Loucy (cell line): Measurements from ENCODE around the gene ARGLU1.

Experiments
- H2AFZ ChIP-seq: fragments of 200-600 bp; sonication (generic); 2 replicates; pipeline ENCODE4 v1.6.0; 2016; ENCODE audit warnings: antibody characterized with exemption, mild to moderate bottlenecking, low read length, moderate library complexity
- H3F3A ChIP-seq: fragments of 200-600 bp; 2 replicates; pipeline ENCODE4 v1.6.0; 2016; ENCODE audit warnings: antibody characterized with exemption, low read depth, mild to moderate bottlenecking
- H3K27me3 ChIP-seq: fragments of 200-600 bp; sonication (generic); 2 replicates; pipeline ENCODE4 v1.6.1; 2014; ENCODE audit warnings: low read length, mild to moderate bottlenecking; ENCODE audit not compliant: insufficient read depth, poor library complexity, severe bottlenecking
- H3K36me3 ChIP-seq: fragments of 200-600 bp; sonication (generic); 2 replicates; pipeline ENCODE4 v1.6.1; 2016; ENCODE audit warnings: low read length; ENCODE audit not compliant: insufficient read depth
- H3K4me1 ChIP-seq: fragments of 200-600 bp; sonication (generic); 2 replicates; pipeline ENCODE4 v1.5.1; 2014; ENCODE audit warnings: low read length, mild to moderate bottlenecking; ENCODE audit not compliant: insufficient read depth, poor library complexity, severe bottlenecking
- H3K4me2 ChIP-seq: fragments of 200-600 bp; sonication (generic); 2 replicates; pipeline ENCODE4 v1.6.0; 2014; ENCODE audit warnings: antibody characterized with exemption, low read length, low read depth, mild to moderate bottlenecking; ENCODE audit not compliant: poor library complexity, severe bottlenecking
- H3K4me3 ChIP-seq: fragments of 200-600 bp; sonication (generic); 2 replicates; pipeline ENCODE4 v1.5.1; 2014; ENCODE audit warnings: low read length, mild to moderate bottlenecking, mixed read lengths; ENCODE audit not compliant: poor library complexity, severe bottlenecking
- H3K79me2 ChIP-seq: fragments of 200-600 bp; sonication (generic); 2 replicates; pipeline ENCODE4 v1.6.1; 2014; ENCODE audit warnings: low read length; ENCODE audit not compliant: insufficient read depth
- H3K9ac ChIP-seq: fragments of 200-600 bp; sonication (generic); 2 replicates; pipeline ENCODE4 v1.6.0; 2014; ENCODE audit warnings: mild to moderate bottlenecking, low read depth, low read length, moderate library complexity; ENCODE audit not compliant: poor library complexity, severe bottlenecking
- H3K9me2 ChIP-seq: fragments of 200-600 bp; sonication (generic); replicated peaks from 2 replicates; pipeline ENCODE4 v1.6.1; 2016; ENCODE audit warnings: low read depth, low read length, mixed read lengths
- H3K9me3 ChIP-seq: fragments of 200-600 bp; sonication (generic); 2 replicates; pipeline ENCODE4 v1.6.1; 2014; ENCODE audit warnings: mild to moderate bottlenecking, antibody characterized with exemption, low read length, low read depth; ENCODE audit not compliant: insufficient read depth
- H4K20me1 ChIP-seq: fragments of 200-600 bp; sonication (generic); 2 replicates; pipeline ENCODE4 v1.6.0; 2014; ENCODE audit warnings: antibody characterized with exemption, low read length, mild to moderate bottlenecking; ENCODE audit not compliant: insufficient read depth, poor library complexity, severe bottlenecking
- EZH2phosphoT487 ChIP-seq: fragments of 200-600 bp; IDR thresholded peaks from 2 replicates; pipeline ENCODE4 v1.6.1; 2018; ENCODE audit warnings: antibody characterized with exemption, mild to moderate bottlenecking, moderate library complexity, borderline replicate concordance
- TF ChIP-seq, protein P1 (sequence below): fragments of 200-600 bp; sonication (generic); conservative IDR thresholded peaks from 2 replicates; pipeline ENCODE4 v1.5.1; 2014; ENCODE audit warnings: mild to moderate bottlenecking, antibody characterized with exemption, low read length

Gene ARGLU1

GRCh38 chr13:106491928-106492587 lies 75.9 kb downstream of the ARGLU1 start:
- Histone ChIP-seq H3K9me3 (no peaks in the 10 kb centered on the region), H3K4me2 (no peak overlapping the region), H4K20me1 (no peaks in the 10 kb centered on the region)

More at GRCh38 chr13:106491928-106492587, 75.9 kb downstream of the ARGLU1 start:
- no peaks in the 10 kb centered on the region for H3K27me3 ChIP-seq
- H3K79me2 ChIP-seq, result no peaks in the 10 kb centered on the region
- no peak overlapping the region for H2AFZ ChIP-seq
- peaks cover 28% of the 10 kb centered on the region for H3K4me1 ChIP-seq
- no peak overlapping the region for H3K4me3 ChIP-seq
- TF ChIP-seq, protein P1, sequence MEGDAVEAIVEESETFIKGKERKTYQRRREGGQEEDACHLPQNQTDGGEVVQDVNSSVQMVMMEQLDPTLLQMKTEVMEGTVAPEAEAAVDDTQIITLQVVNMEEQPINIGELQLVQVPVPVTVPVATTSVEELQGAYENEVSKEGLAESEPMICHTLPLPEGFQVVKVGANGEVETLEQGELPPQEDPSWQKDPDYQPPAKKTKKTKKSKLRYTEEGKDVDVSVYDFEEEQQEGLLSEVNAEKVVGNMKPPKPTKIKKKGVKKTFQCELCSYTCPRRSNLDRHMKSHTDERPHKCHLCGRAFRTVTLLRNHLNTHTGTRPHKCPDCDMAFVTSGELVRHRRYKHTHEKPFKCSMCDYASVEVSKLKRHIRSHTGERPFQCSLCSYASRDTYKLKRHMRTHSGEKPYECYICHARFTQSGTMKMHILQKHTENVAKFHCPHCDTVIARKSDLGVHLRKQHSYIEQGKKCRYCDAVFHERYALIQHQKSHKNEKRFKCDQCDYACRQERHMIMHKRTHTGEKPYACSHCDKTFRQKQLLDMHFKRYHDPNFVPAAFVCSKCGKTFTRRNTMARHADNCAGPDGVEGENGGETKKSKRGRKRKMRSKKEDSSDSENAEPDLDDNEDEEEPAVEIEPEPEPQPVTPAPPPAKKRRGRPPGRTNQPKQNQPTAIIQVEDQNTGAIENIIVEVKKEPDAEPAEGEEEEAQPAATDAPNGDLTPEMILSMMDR, result no peak
- TF ChIP-seq EZH2phosphoT487, result no peak
- no peaks in the 10 kb centered on the region for H3K36me3 ChIP-seq
- no peak overlapping the region for H3K9ac ChIP-seq
- no peaks in the 10 kb centered on the region for H3K9me2 ChIP-seq
- no peaks in the 10 kb centered on the region for H3F3A ChIP-seq
